Fibroblast of villous mesenchyme (primary cell): ENCODE data around the gene ZNF462. TPM values are rescaled to one million over a fixed set of nuclear protein-coding genes. Genes with fewer than 3 reads are reported as not detected.

ENCODE experiments used
- DNase-seq: peaks from one replicate; pipeline ENCODE4 v3.0.0-alpha.2; 2010; ENCODE audit warnings: low read depth
- H3K4me3 ChIP-seq: 2 replicates; pipeline ENCODE4 v1.5.1; 2011; ENCODE audit warnings: low read depth, mild to moderate bottlenecking, low read length
- CTCF ChIP-seq: IDR thresholded peaks from 2 replicates; pipeline ENCODE4 v1.5.1; 2012; ENCODE audit warnings: low read depth, mild to moderate bottlenecking, low read length; ENCODE audit not compliant: insufficient read depth
- total RNA-seq: library from RNA; depleted of rRNA; stranded (reverse); fragments of >200 nt; gene quantifications from 2 replicates; pipeline ENCODE4 v1.2.3, GENCODE V29; 2012

The ZNF462 gene
- total RNA-seq, 1 donor = 32.4 TPM

GRCh38 chr9:106962122-106962521 is 99.2 kb downstream of the ZNF462 start:
- no peak for DNase-seq
- no peak overlapping the region for H3K4me3 ChIP-seq
- no peak for TF ChIP-seq CTCF

GRCh38 chr9:106962615-106963363 is 99.8 kb downstream of the ZNF462 start:
- H3K4me3 ChIP-seq = no peak overlapping the region
- DNase-seq = no peak
- TF ChIP-seq CTCF = no peak

DNA sequence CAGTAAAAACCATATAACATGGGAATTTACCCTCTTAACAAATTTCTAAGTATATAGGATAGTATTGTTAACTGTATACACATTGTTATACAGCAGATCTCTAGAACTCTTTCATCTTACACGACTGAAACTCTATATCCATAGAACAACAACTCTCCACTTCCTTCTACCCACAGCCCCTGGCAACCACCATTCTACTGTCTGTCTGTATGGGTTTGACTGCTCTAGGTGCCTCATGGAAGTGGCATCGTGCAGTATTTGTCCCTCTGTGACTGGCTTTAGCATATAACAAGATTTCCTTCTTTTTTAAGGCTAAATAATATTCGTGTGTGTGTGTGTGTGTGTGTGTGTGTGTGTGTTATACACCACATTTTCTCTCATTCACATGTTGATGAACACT is 100.7 kb downstream of the ZNF462 start:
- no peak for DNase-seq
- H3K4me3 ChIP-seq = no peak overlapping the region
- TF ChIP-seq CTCF = no peak

- DNase-seq = no peak
- H3K4me3 ChIP-seq = no peak overlapping the region
- TF ChIP-seq CTCF = no peak
Measured at GRCh38 chr9:106964329-106964728, 101.4 kb downstream of the ZNF462 start.

DNA sequence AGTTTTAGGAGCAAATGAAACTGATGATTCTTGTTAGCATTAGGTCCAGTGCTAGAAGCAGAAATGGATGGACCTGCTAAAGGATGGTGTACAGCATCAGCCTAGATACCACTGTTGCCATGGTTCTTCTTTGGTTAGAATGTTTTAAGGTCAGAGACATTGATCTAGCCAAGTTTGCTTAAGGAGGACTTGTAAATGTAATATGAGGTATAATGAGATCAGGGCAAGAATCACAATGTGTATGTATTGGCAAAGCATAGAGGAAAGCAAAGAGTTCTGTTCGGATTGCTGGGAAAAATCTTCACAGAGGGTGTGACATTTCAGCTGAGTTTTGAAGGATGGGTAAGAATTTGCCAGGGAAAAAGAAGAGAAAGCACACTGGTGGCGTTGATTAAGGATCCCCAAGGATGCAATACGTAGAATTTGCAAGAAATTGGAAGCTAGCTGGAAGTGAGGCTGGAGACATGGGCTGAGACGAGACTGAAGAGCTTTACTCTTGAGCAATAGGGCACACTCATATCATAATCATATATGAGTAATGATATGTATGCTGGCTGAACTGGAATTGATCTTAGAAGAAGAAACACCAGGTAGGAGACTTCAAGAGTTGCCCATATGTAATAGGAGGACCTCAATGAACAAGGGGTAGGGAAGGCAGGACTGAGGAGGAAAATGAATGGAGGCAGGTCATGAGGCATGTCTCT is 102.0 kb downstream of the ZNF462 start:
- no peak for DNase-seq
- no peak for TF ChIP-seq CTCF

DNA sequence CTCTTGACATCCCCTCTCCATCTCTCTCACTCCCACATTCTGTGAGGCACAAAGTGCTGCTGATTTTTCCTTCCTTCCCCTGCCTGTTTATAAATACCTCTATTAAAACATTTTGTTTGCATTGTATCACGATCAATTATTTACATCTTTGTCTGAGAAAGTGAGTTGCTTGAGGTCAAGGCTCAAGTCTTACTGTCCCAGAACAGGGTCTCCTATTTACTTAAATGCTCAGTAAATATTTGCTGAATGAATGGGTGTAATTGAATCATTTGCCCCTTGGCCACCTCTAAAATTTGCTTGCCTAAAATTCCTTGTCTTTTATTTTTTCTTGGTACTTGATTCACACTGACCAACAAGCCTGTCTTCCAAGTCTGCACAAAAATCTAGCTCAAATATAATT is 103.5 kb downstream of the ZNF462 start:
- DNase-seq = no peak
- TF ChIP-seq CTCF = no peak
- no peak overlapping the region for H3K4me3 ChIP-seq

More for the DNA sequence above, 102.0 kb downstream of the ZNF462 start:
- no peak overlapping the region for H3K4me3 ChIP-seq
